HCT116 (cell line): ENCODE results near the gene FAM98A. TPM values are rescaled to one million over a fixed set of nuclear protein-coding genes. Genes with fewer than 3 reads are reported as not detected.

Experiments
- ATAC-seq: fragments of 200-7000 bp; cut with Tn5 transposase; 2 replicates; pipeline ENCODE4 v1.9.1; 2020; ENCODE audit warnings: mild to moderate bottlenecking, moderate library complexity
- BruUV-seq: library from RNA; stranded (reverse); fragments of 400-500 nt; replicated peaks from 2 replicates; lab custom pipeline; 2021; lab: Mats Ljungman, UMichigan
- CTCF ChIA-PET: fragments of 300-600 bp; sonication (Branson Sonifier 250); formaldehyde crosslinking; loops from one replicate; lab custom pipeline; 2021; ENCODE audit warnings: antibody characterized with exemption; lab: Charles Lee
- POLR2A ChIA-PET: fragments of 300-600, 350-600 bp; sonication (Branson Sonifier 250); formaldehyde crosslinking; loops from one replicate; lab custom pipeline; 2021; ENCODE audit warnings: antibody characterized with exemption; lab: Charles Lee
- RAD21 ChIA-PET, 2 experiments: fragments of 300-600 bp; sonication (Branson Sonifier 250); formaldehyde crosslinking; loops; one replicate each; lab custom pipeline; 2023; ENCODE audit warnings: low total read pairs in 2 of 2; ENCODE audit not compliant: uncharacterized antibody in 2 of 2, unreplicated experiment in 2 of 2, low non-redundant PET in 1 of 2; lab: Charles Lee
- DNase-seq: peaks from one replicate; pipeline ENCODE4 v3.0.0-alpha.2; 2010; ENCODE audit warnings: low read depth, low spot score
- H2AFZ ChIP-seq: fragments of 200-600 bp; shearing (Covaris generic), sonication (generic); 2 replicates; pipeline ENCODE4 v1.6.1; 2017; ENCODE audit warnings: low read depth, mixed run types, mixed read lengths, antibody characterized with exemption, low read length; ENCODE audit not compliant: poor library complexity, severe bottlenecking
- H3K27ac ChIP-seq: 2 replicates; pipeline ENCODE4 v1.5.1; 2012; ENCODE audit warnings: low read depth, low read length
- H3K27me3 ChIP-seq: fragments of 200-600 bp; sonication (generic); 2 replicates; pipeline ENCODE4 v1.6.1; 2016; ENCODE audit warnings: mixed run types, low read length, mixed read lengths; ENCODE audit not compliant: insufficient read depth
- H3K36me3 ChIP-seq, 2 experiments: fragments of 200-500 bp in 1 of 2; fragments of 200-600 bp in 1 of 2; sonication (Bioruptor generic) in 1 of 2; sonication (generic) in 1 of 2; 2 replicates each; pipeline versions ENCODE4 v1.5.1 to v1.6.1; 2014 to 2016; ENCODE audit warnings: low read length in 2 of 2, inconsistent platforms in 1 of 2, mixed read lengths in 1 of 2, mixed run types in 1 of 2; ENCODE audit not compliant: insufficient read depth in 2 of 2, control insufficient read depth in 1 of 2
- H3K4me1 ChIP-seq, 2 experiments: fragments of 200-600 bp in 1 of 2; sonication (generic) in 1 of 2; 2 replicates each; pipeline versions ENCODE4 v1.5.1 to v1.6.1; 2012 to 2017; ENCODE audit warnings: low read length in 2 of 2, inconsistent platforms in 1 of 2, mild to moderate bottlenecking in 1 of 2, mixed read lengths in 1 of 2, mixed run types in 1 of 2, moderate library complexity in 1 of 2; ENCODE audit not compliant: insufficient read depth in 2 of 2, control insufficient read depth in 1 of 2
- H3K4me2 ChIP-seq: fragments of 200-600 bp; sonication (generic); 2 replicates; pipeline ENCODE4 v1.6.1; 2017; ENCODE audit warnings: mixed run types, low read length, mixed read lengths
- H3K4me3 ChIP-seq, 2 experiments: fragments of 200-600 bp in 1 of 2; sonication (generic) in 1 of 2; replicated peaks in 1 of 2; 2 replicates each; pipeline ENCODE4 v1.5.1; 2011 to 2016; ENCODE audit warnings: low read length in 2 of 2, control low read depth in 1 of 2, low read depth in 1 of 2, mild to moderate bottlenecking in 1 of 2, mixed read lengths in 1 of 2, mixed run types in 1 of 2
- H3K79me2 ChIP-seq: fragments of 200-600 bp; sonication (generic); 2 replicates; pipeline ENCODE4 v1.6.1; 2017; ENCODE audit warnings: mild to moderate bottlenecking, mixed run types, low read length, moderate library complexity, mixed read lengths; ENCODE audit not compliant: insufficient read depth
- H3K9ac ChIP-seq: fragments of 200-600 bp; sonication (generic); 2 replicates; pipeline ENCODE4 v1.6.1; 2016; ENCODE audit warnings: low read length, mixed read lengths
- H3K9me2 ChIP-seq: fragments of 200-600 bp; sonication (generic), shearing (Covaris generic); 2 replicates; pipeline ENCODE4 v1.6.1; 2017; ENCODE audit warnings: mixed run types, mild to moderate bottlenecking, moderate library complexity; ENCODE audit not compliant: insufficient read depth
- H3K9me3 ChIP-seq, 2 experiments: fragments of 200-500 bp in 1 of 2; fragments of 200-600 bp in 1 of 2; sonication (Bioruptor generic) in 1 of 2; sonication (generic) in 1 of 2; 2 replicates each; pipeline ENCODE4 v1.6.1; 2014 to 2017; ENCODE audit warnings: low read length in 2 of 2, mixed read lengths in 2 of 2, inconsistent platforms in 1 of 2, low read depth in 1 of 2, mild to moderate bottlenecking in 1 of 2, mixed run types in 1 of 2, moderate library complexity in 1 of 2; ENCODE audit not compliant: control insufficient read depth in 1 of 2, insufficient read depth in 1 of 2
- H4K20me1 ChIP-seq: fragments of 200-600 bp; sonication (generic), shearing (Covaris generic); 2 replicates; pipeline ENCODE4 v1.6.1; 2017; ENCODE audit warnings: mixed run types, mild to moderate bottlenecking, moderate library complexity; ENCODE audit not compliant: insufficient read depth
- CEBPB ChIP-seq: IDR thresholded peaks from 2 replicates; pipeline ENCODE4 v1.6.1; 2012; ENCODE audit warnings: low read depth
- ELF1 ChIP-seq: IDR thresholded peaks from 2 replicates; pipeline ENCODE4 v1.6.1; 2012; ENCODE audit warnings: low read depth, borderline replicate concordance
- EZH2 ChIP-seq: fragments of 200-600 bp; sonication (generic); IDR thresholded peaks from 2 replicates; pipeline ENCODE4 v1.6.1; 2017; ENCODE audit warnings: antibody characterized with exemption, mixed run types
- FOSL1 ChIP-seq: IDR thresholded peaks from 2 replicates; pipeline ENCODE4 v1.6.1; 2012; ENCODE audit warnings: low read depth
- JUND ChIP-seq: IDR thresholded peaks from 2 replicates; pipeline ENCODE4 v1.6.1; 2012
- POLR2A ChIP-seq: IDR thresholded peaks from 2 replicates; pipeline ENCODE4 v1.7.0; 2011; ENCODE audit warnings: borderline replicate concordance; ENCODE audit not compliant: insufficient read depth, insufficient read length; ENCODE audit errors: extremely low read depth
- POLR2AphosphoS5 ChIP-seq: IDR thresholded peaks from 2 replicates; pipeline ENCODE4 v1.6.1; 2011; ENCODE audit warnings: mild to moderate bottlenecking, low read depth, low read length, moderate library complexity
- RAD21 ChIP-seq: IDR thresholded peaks from 2 replicates; pipeline ENCODE4 v1.6.1; 2012; ENCODE audit warnings: low read depth, mild to moderate bottlenecking
- SIN3A ChIP-seq: IDR thresholded peaks from 2 replicates; pipeline ENCODE4 v1.6.1; 2012; ENCODE audit warnings: low read depth
- SP1 ChIP-seq: IDR thresholded peaks from 2 replicates; pipeline ENCODE4 v1.6.1; 2012; ENCODE audit warnings: low read depth
- SRF ChIP-seq: IDR thresholded peaks from 2 replicates; pipeline ENCODE4 v1.6.1; 2012; ENCODE audit warnings: low read depth
- TCF7L2 ChIP-seq: IDR thresholded peaks from 2 replicates; pipeline ENCODE4 v1.7.0; 2011; ENCODE audit warnings: borderline replicate concordance, inconsistent platforms; ENCODE audit not compliant: insufficient read depth, insufficient read length; ENCODE audit errors: extremely low read depth
- ZNF274 ChIP-seq: fragments of 200-500 bp; sonication (Bioruptor generic); IDR thresholded peaks from 2 replicates; pipeline ENCODE4 v1.6.1; 2014; ENCODE audit warnings: mild to moderate bottlenecking, low read depth, low read length, inconsistent platforms
- intact Hi-C: fragments of 100-400 bp; cut with micrococcal nuclease; formaldehyde crosslinking; loops from 2 replicates; pipeline ENCODE4 v1.10.0; 2022
- total RNA-seq: library from RNA; stranded (reverse); gene quantifications from one replicate; pipeline ENCODE4 v1.2.1, GENCODE V29; 2021; ENCODE audit not compliant: unreplicated experiment
- TF ChIP-seq, protein P1 (sequence below): IDR thresholded peaks from 2 replicates; pipeline ENCODE4 v1.6.1; 2012
- TF ChIP-seq, protein P2 (sequence below): IDR thresholded peaks from 2 replicates; pipeline ENCODE4 v1.6.1; 2012
- TF ChIP-seq, protein P3 (sequence below), 3 experiments: fragments of 200-600 bp in 1 of 3; sonication (generic) in 1 of 3; IDR thresholded peaks in 2 of 3; conservative IDR thresholded peaks in 1 of 3; 2 replicates each; pipeline ENCODE4 v1.5.1; 2012 to 2017; ENCODE audit warnings: low read depth in 2 of 3, low read length in 2 of 3, antibody characterized with exemption in 1 of 3, borderline replicate concordance in 1 of 3, control low read depth in 1 of 3, mild to moderate bottlenecking in 1 of 3, mixed read lengths in 1 of 3, mixed run types in 1 of 3, moderate library complexity in 1 of 3; ENCODE audit not compliant: insufficient read depth in 1 of 3
- TF ChIP-seq, protein P4 (sequence below): IDR thresholded peaks from 2 replicates; pipeline ENCODE4 v1.6.1; 2011; ENCODE audit warnings: mild to moderate bottlenecking, low read length, moderate library complexity; ENCODE audit not compliant: insufficient replicate concordance; ENCODE audit errors: extremely low read depth

The FAM98A gene
- total RNA-seq, 1 experiment from 2014 or later = 42.9 TPM

DNA sequence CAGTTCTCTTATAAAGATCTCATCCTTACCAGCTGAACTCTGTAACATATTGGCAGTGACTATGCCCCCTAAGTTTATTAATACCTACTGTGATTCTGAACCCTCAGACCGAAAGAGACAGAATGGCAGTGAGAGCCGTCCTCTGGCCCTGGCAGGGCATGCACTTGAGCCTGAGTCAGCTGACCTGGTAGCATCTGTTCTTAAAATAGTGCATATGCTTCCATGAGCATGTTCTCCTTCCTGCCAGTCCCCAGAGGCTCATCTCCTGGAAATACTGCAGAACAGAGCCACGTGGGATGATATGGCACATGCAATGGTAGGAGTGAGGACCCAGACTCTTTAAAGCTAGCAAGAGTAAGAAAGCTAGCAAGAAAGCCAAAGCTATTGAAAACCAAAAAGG is 63.7 kb downstream of the FAM98A start:
- ATAC-seq (no peak), DNase-seq (no peak)
- Histone ChIP-seq H4K20me1 (no peaks in the 10 kb centered on the region), H3K9me3 (no peaks in the 10 kb centered on the region), H3K27ac (no peak overlapping the region), H3K9ac (no peak overlapping the region), H3K36me3 (no peaks in the 10 kb centered on the region), H3K79me2 (no peaks in the 10 kb centered on the region), H3K4me1 (no peaks in the 10 kb centered on the region), H3K4me3 (no peak overlapping the region), H2AFZ (no peak overlapping the region), H3K9me2 (no peaks in the 10 kb centered on the region), H3K27me3 (no peaks in the 10 kb centered on the region), H3K4me2 (no peak overlapping the region)
- ChIA-PET RAD21 (no interaction called here), POLR2A (no interaction called here), CTCF (no interaction called here)
- no TSS peak for BruUV-seq
- intact Hi-C loops = no loop called here
- TF ChIP-seq, protein P1, sequence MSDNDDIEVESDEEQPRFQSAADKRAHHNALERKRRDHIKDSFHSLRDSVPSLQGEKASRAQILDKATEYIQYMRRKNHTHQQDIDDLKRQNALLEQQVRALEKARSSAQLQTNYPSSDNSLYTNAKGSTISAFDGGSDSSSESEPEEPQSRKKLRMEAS = no peak
- no peak for TF ChIP-seq RAD21
- no peak for TF ChIP-seq SP1
- no peak for TF ChIP-seq SRF
- TF ChIP-seq SIN3A = no peak
- TF ChIP-seq TCF7L2 = no peak
- TF ChIP-seq EZH2 = no peak
- no peak for TF ChIP-seq CEBPB
- no peak for TF ChIP-seq POLR2AphosphoS5
- TF ChIP-seq, protein P2, sequence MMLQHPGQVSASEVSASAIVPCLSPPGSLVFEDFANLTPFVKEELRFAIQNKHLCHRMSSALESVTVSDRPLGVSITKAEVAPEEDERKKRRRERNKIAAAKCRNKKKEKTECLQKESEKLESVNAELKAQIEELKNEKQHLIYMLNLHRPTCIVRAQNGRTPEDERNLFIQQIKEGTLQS = no peak
- no peak for TF ChIP-seq ZNF274
- TF ChIP-seq POLR2A = no peak
- TF ChIP-seq, protein P3, sequence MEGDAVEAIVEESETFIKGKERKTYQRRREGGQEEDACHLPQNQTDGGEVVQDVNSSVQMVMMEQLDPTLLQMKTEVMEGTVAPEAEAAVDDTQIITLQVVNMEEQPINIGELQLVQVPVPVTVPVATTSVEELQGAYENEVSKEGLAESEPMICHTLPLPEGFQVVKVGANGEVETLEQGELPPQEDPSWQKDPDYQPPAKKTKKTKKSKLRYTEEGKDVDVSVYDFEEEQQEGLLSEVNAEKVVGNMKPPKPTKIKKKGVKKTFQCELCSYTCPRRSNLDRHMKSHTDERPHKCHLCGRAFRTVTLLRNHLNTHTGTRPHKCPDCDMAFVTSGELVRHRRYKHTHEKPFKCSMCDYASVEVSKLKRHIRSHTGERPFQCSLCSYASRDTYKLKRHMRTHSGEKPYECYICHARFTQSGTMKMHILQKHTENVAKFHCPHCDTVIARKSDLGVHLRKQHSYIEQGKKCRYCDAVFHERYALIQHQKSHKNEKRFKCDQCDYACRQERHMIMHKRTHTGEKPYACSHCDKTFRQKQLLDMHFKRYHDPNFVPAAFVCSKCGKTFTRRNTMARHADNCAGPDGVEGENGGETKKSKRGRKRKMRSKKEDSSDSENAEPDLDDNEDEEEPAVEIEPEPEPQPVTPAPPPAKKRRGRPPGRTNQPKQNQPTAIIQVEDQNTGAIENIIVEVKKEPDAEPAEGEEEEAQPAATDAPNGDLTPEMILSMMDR (IDR thresholded peaks at IDR 0.05 in 2 of 3, conservative IDR thresholded peaks at IDR 0.05 in 1 of 3; ENCODE audit: borderline replicate concordance in 1 of 3, insufficient read depth in 1 of 3, low read depth in 2 of 3, low read length in 2 of 3) = no peak
- no peak for TF ChIP-seq FOSL1
- TF ChIP-seq ELF1 = no peak
- TF ChIP-seq, protein P4, sequence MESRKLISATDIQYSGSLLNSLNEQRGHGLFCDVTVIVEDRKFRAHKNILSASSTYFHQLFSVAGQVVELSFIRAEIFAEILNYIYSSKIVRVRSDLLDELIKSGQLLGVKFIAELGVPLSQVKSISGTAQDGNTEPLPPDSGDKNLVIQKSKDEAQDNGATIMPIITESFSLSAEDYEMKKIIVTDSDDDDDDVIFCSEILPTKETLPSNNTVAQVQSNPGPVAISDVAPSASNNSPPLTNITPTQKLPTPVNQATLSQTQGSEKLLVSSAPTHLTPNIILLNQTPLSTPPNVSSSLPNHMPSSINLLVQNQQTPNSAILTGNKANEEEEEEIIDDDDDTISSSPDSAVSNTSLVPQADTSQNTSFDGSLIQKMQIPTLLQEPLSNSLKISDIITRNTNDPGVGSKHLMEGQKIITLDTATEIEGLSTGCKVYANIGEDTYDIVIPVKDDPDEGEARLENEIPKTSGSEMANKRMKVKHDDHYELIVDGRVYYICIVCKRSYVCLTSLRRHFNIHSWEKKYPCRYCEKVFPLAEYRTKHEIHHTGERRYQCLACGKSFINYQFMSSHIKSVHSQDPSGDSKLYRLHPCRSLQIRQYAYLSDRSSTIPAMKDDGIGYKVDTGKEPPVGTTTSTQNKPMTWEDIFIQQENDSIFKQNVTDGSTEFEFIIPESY = no peak
- TF ChIP-seq JUND = no peak
